Thyroid gland (tissue), 4 donors: ENCODE results near the gene PDIA6.

ENCODE experiments used
- POLR2A ChIP-seq, 2 donors: fragments of 450-650 bp; IDR thresholded peaks; one replicate each; pipeline ENCODE4 v1.6.1; 2017; ENCODE audit warnings: antibody characterized with exemption in 2 of 2, mild to moderate bottlenecking in 2 of 2, moderate library complexity in 1 of 2
- TF ChIP-seq, protein P1 (sequence below), 6 experiments: fragments of 200-600 bp in 3 of 6; fragments of 450-650 bp in 3 of 6; sonication (generic) in 3 of 6; IDR thresholded peaks; one replicate each; pipeline ENCODE4 v1.5.1; 2016 to 2019; ENCODE audit warnings: antibody characterized with exemption in 6 of 6, mild to moderate bottlenecking in 2 of 6, inconsistent platforms in 1 of 6, moderate library complexity in 1 of 6

DNA sequence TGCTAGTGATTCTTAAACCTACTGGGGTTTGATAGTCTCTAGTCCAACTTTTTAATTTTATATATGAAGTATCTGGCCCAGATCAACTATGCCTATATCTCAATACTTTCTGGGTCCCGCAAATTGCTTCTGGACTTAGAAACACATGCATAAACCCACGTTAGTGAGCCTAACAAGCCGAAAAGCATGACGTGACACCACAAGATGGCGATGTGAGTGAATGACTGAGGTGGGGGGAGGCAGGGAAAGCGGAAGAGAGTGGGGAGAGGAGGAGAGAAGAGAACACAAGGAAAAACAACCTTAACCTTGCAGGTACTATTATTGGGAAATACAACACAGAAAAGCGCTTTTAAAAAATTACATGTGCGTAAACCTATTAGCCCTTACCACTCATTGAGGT lies 13.8 kb downstream of the PDIA6 start:
- TF ChIP-seq, protein P1, sequence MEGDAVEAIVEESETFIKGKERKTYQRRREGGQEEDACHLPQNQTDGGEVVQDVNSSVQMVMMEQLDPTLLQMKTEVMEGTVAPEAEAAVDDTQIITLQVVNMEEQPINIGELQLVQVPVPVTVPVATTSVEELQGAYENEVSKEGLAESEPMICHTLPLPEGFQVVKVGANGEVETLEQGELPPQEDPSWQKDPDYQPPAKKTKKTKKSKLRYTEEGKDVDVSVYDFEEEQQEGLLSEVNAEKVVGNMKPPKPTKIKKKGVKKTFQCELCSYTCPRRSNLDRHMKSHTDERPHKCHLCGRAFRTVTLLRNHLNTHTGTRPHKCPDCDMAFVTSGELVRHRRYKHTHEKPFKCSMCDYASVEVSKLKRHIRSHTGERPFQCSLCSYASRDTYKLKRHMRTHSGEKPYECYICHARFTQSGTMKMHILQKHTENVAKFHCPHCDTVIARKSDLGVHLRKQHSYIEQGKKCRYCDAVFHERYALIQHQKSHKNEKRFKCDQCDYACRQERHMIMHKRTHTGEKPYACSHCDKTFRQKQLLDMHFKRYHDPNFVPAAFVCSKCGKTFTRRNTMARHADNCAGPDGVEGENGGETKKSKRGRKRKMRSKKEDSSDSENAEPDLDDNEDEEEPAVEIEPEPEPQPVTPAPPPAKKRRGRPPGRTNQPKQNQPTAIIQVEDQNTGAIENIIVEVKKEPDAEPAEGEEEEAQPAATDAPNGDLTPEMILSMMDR (IDR thresholded peaks at IDR 0.05): no peak
- TF ChIP-seq POLR2A (IDR thresholded peaks at IDR 0.05): no peak
